ENCODE data around the gene ATP2B2. TPM values are rescaled to one million over a fixed set of nuclear protein-coding genes. Genes with fewer than 3 reads are reported as not detected.

The ATP2B2 gene
- total RNA-seq, 8 experiments from 2014 or later, result 0.04 to 3.5 (median 0.73) TPM

DNA sequence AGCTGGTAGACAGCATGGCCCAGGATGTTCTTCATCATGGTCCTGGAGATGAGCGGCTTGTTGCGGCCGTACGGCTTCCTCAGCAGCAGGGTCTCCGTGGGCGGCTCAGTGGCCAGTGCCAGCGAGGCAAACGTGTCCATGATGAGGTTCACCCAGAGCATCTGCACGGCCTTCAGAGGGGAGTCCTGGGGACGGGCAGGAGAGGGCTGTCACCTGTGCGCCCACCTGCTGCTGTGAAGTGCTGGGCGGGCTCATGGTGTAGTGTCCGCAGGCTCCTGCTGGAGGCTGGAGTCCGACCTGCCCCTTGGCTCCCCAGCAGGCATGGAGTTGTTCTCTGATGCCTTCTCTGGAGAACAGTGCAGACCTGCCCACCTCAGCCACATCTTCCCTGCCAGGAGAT is 162.6 kb downstream of the ATP2B2 start:
- 40 to 100% (median 82%) methylated on average over 2 to 3 of the region's 14 CpGs; no CpG with 5 or more reads in 7 of the 10 experiments for WGBS, 10 experiments
- H3K4me1 ChIP-seq (replicated peaks in 1 of 2), result no peaks in the 10 kb centered on the region
- in situ Hi-C loops (cut with MboI; ENCODE audit: low pct_unique_long_range_greater_than_20kb in 2 of 9, low sequenced_read_pairs in 9 of 9, unreplicated experiment in 9 of 9), result loop anchor here in 4 of 9 experiments (25.0 kb wide), 1 partner anchor 395 kb away; no protein-coding TSS in a partner anchor
- no peak overlapping the region for H3K27ac ChIP-seq
- no peak overlapping the region for H3K4me3 ChIP-seq
- ATAC-seq (replicated peaks in 6 of 8), result no peak

- in situ Hi-C loops (cut with MboI; ENCODE audit: low pct_unique_long_range_greater_than_20kb in 2 of 9, low sequenced_read_pairs in 9 of 9, unreplicated experiment in 9 of 9), result loop anchor here in 4 of 9 experiments (25.0 kb wide), 1 partner anchor 395 kb away; no protein-coding TSS in a partner anchor
- H3K4me1 ChIP-seq (replicated peaks in 1 of 2), result no peaks in the 10 kb centered on the region
- WGBS, 10 experiments, result 0 to 82% (median 72%) methylated on average over 1 to 5 of the region's 7 CpGs; no CpG with 5 or more reads in 5 of the 10 experiments
- H3K4me3 ChIP-seq, result no peak overlapping the region
- H3K27ac ChIP-seq, result no peak overlapping the region
- ATAC-seq (replicated peaks in 6 of 8), result no peak
Observed at GRCh38 chr3:10341901-10342398, 163.4 kb downstream of the ATP2B2 start.

- no peak overlapping the region for H3K27ac ChIP-seq
- H3K4me3 ChIP-seq, result no peak overlapping the region
- 88 to 100% methylated on average over 1 to 8 of the region's 18 CpGs; no CpG with 5 or more reads in 8 of the 10 experiments for WGBS, 10 experiments
- ATAC-seq (replicated peaks in 6 of 8), result no peak
- in situ Hi-C loops (cut with MboI; ENCODE audit: low pct_unique_long_range_greater_than_20kb in 2 of 9, low sequenced_read_pairs in 9 of 9, unreplicated experiment in 9 of 9), result loop anchor here in 4 of 9 experiments (25.0 kb wide), 1 partner anchor 397 kb away; no protein-coding TSS in a partner anchor
- H3K4me1 ChIP-seq (replicated peaks in 1 of 2), result no peaks in the 10 kb centered on the region
Observed at GRCh38 chr3:10340476-10340875, 164.9 kb downstream of the ATP2B2 start.

DNA sequence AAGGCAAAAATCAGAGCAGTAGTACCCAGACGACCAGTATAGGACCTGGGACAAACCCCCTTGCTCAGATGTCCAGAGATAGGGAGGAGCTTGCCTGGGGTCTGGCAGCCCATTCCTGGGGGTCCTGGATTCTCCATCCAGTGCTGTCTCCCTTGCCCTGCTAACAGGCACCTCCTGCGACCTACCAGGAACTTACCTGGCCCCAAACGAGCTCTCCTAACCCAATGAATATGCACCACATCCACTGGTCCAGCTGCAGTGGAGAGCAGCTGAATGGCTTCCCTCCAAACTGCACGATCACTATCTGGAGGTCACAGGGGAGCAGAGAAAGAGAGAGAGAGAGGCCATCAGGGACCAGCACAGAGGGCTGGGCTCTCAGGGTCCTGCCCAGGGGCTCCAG is 165.3 kb downstream of the ATP2B2 start:
- H3K4me3 ChIP-seq, result no peak overlapping the region
- in situ Hi-C loops (cut with MboI; ENCODE audit: low pct_unique_long_range_greater_than_20kb in 2 of 9, low sequenced_read_pairs in 9 of 9, unreplicated experiment in 9 of 9), result loop anchor here in 4 of 9 experiments (25.0 kb wide), 1 partner anchor 397 kb away; no protein-coding TSS in a partner anchor
- no peak overlapping the region for H3K27ac ChIP-seq
- WGBS, 10 experiments, result 0 to 60% (median 26%) methylated on average over 1 to 4 of the region's 4 CpGs; no CpG with 5 or more reads in 1 of the 10 experiments
- no peaks in the 10 kb centered on the region for H3K4me1 ChIP-seq (replicated peaks in 1 of 2)
- ATAC-seq (replicated peaks in 6 of 8), result no peak

- 69 to 88% (median 83%) methylated on average over 3 to 6 of the region's 8 CpGs; no CpG with 5 or more reads in 5 of the 10 experiments for WGBS, 10 experiments
- Histone ChIP-seq H3K4me1 (replicated peaks in 1 of 2) (no peaks in the 10 kb centered on the region), H3K4me3 (no peak overlapping the region), H3K27ac (no peak overlapping the region)
- in situ Hi-C loops (cut with MboI; ENCODE audit: low pct_unique_long_range_greater_than_20kb in 2 of 9, low sequenced_read_pairs in 9 of 9, unreplicated experiment in 9 of 9), result loop anchor here in 4 of 9 experiments (25.0 kb wide), 1 partner anchor 398 kb away; no protein-coding TSS in a partner anchor
- ATAC-seq (replicated peaks in 6 of 8), result peak in 1 of 8 experiments; percentile 39
Observed at GRCh38 chr3:10339376-10339955, 165.9 kb downstream of the ATP2B2 start.

GRCh38 chr3:10338591-10339353 is 166.6 kb downstream of the ATP2B2 start:
- H3K4me1 ChIP-seq (replicated peaks in 1 of 2), result no peaks in the 10 kb centered on the region
- no peak for ATAC-seq (replicated peaks in 6 of 8)
- no peak overlapping the region for H3K4me3 ChIP-seq
- in situ Hi-C loops (cut with MboI; ENCODE audit: low pct_unique_long_range_greater_than_20kb in 2 of 9, low sequenced_read_pairs in 9 of 9, unreplicated experiment in 9 of 9), result loop anchor here in 4 of 9 experiments (25.0 kb wide), 1 partner anchor 399 kb away; no protein-coding TSS in a partner anchor
- no peak overlapping the region for H3K27ac ChIP-seq
- WGBS, 10 experiments, result 0 to 100% (median 71%) methylated on average over 1 to 8 of the region's 12 CpGs; no CpG with 5 or more reads in 2 of the 10 experiments

GRCh38 chr3:10338164-10338470 is 167.3 kb downstream of the ATP2B2 start:
- in situ Hi-C loops (cut with MboI; ENCODE audit: low pct_unique_long_range_greater_than_20kb in 2 of 9, low sequenced_read_pairs in 9 of 9, unreplicated experiment in 9 of 9), result loop anchor here in 4 of 9 experiments (25.0 kb wide), 1 partner anchor 399 kb away; no protein-coding TSS in a partner anchor
- 17 to 100% (median 83%) methylated on average over 1 to 5 of the region's 16 CpGs; no CpG with 5 or more reads in 2 of the 10 experiments for WGBS, 10 experiments
- H3K4me1 ChIP-seq (replicated peaks in 1 of 2), result no peaks in the 10 kb centered on the region
- H3K27ac ChIP-seq, result no peak overlapping the region
- no peak for ATAC-seq (replicated peaks in 6 of 8)
- H3K4me3 ChIP-seq, result no peak overlapping the region

GRCh38 chr3:10337323-10338163 is 167.8 kb downstream of the ATP2B2 start:
- H3K4me1 ChIP-seq (replicated peaks in 1 of 2), result no peaks in the 10 kb centered on the region
- H3K27ac ChIP-seq, result no peak overlapping the region
- peak in 2 of 8 experiments; percentile 14 to 15 for ATAC-seq (replicated peaks in 6 of 8)
- in situ Hi-C loops (cut with MboI; ENCODE audit: low pct_unique_long_range_greater_than_20kb in 2 of 9, low sequenced_read_pairs in 9 of 9, unreplicated experiment in 9 of 9), result loop anchor here in 4 of 9 experiments (25.0 kb wide), 1 partner anchor 400 kb away; no protein-coding TSS in a partner anchor
- 100% methylated on average over 2 of the region's 20 CpGs; no CpG with 5 or more reads in 9 of the 10 experiments for WGBS, 10 experiments
- no peak overlapping the region for H3K4me3 ChIP-seq

DNA sequence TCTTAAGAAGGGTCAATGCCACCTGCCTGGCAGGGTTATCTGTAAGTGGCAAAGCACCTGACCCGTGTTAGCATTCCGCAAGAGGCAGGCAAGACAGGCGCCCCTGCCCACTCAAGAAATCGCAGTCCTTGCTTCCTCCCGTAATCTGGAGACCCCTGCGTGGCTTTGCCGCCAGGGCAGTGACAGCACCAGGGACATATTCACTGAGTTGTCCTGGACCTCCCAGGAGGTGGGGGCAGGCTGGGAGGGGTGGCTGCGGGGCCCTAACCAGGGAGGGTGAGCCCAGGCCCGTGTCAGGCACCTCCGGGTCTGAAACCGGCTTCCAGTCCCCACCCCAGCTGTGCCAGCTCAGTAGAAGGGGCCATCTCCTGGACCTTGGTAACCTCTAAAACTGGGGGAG is 168.6 kb downstream of the ATP2B2 start:
- Histone ChIP-seq H3K4me3 (no peak overlapping the region), H3K4me1 (replicated peaks in 1 of 2) (no peaks in the 10 kb centered on the region), H3K27ac (no peak overlapping the region)
- no peak for ATAC-seq (replicated peaks in 6 of 8)
- in situ Hi-C loops (cut with MboI; ENCODE audit: low pct_unique_long_range_greater_than_20kb in 2 of 9, low sequenced_read_pairs in 9 of 9, unreplicated experiment in 9 of 9), result loop anchor here in 4 of 9 experiments (25.0 kb wide), 1 partner anchor 401 kb away; no protein-coding TSS in a partner anchor
- WGBS, 10 experiments, result 92% methylated on average over 2 of the region's 11 CpGs; no CpG with 5 or more reads in 9 of the 10 experiments

DNA sequence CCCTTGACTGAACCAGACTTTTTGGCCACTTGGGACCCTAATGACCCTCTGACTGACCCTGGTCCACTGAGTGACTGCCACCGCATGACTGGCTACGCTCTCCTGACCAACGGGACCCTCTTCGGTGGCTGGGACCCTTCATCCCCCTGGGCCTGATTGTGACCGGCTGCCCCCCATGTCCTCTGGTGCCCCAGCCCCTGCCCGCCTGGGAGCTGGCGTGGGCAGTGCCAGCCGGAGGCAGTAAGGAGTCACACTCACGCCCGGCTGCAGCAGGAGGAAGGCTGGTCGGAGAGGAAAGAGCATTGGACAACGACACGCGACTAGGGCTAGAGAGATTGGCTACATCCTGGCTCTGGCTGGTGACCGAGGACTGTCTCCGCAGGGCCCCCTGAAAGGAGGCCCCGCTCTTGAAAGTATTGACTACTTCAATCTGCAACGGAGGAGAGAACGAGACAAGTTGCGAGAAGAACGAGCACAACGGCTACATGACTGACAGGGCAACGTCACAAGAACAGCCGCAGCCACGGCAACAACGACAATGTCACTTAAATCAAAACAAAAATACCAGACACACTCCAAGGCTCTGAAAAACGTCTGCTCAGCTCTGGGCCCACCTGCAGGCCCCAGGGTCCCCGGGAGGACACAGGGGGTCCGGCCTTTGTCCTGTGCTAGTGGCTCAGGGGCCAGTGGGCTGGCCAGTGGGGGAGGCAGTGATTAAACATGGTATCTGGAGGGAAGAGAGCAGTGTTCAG is 169.3 kb downstream of the ATP2B2 start:
- Histone ChIP-seq H3K27ac (no peak overlapping the region), H3K4me1 (replicated peaks in 1 of 2) (no peaks in the 10 kb centered on the region), H3K4me3 (no peak overlapping the region)
- in situ Hi-C loops (cut with MboI; ENCODE audit: low pct_unique_long_range_greater_than_20kb in 2 of 9, low sequenced_read_pairs in 9 of 9, unreplicated experiment in 9 of 9), result loop anchor here in 4 of 9 experiments (25.0 kb wide), 1 partner anchor 401 kb away; no protein-coding TSS in a partner anchor
- ATAC-seq (replicated peaks in 6 of 8), result no peak
- 76 to 95% (median 82%) methylated on average over 1 to 12 of the region's 29 CpGs; no CpG with 5 or more reads in 4 of the 10 experiments for WGBS, 10 experiments

DNA sequence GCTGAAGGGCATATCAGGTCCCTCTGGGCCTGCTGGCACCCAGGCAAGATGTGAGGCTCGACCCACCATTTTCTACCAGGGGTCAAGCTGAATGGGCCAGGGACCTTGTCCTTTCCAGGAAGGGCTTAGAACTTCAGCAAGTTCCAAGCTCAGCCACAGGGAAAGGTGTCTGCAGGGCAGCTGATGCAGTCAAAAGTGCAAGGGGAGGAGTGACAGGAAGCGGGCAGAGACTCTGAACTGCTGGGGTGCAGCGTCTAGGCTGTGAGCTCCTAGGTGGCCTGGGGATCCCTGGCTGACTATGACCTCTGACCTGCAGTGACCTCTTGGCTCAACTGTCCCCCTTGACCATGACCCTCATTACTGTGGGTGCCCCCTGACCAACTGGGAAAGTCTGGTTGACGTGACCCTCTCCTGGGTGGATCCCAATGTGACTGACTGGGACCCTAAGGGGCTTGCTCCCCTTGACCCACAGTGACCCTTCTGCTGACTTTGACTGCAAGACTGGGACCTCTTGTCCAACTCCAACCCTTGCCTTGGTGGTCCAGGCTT is 170.1 kb downstream of the ATP2B2 start:
- ATAC-seq (replicated peaks in 6 of 8), result no peak
- 0 to 88% methylated on average over 1 to 2 of the region's 4 CpGs; no CpG with 5 or more reads in 8 of the 10 experiments for WGBS, 10 experiments
- no peak overlapping the region for H3K27ac ChIP-seq
- no peaks in the 10 kb centered on the region for H3K4me1 ChIP-seq (replicated peaks in 1 of 2)
- in situ Hi-C loops (cut with MboI; ENCODE audit: low pct_unique_long_range_greater_than_20kb in 2 of 9, low sequenced_read_pairs in 9 of 9, unreplicated experiment in 9 of 9), result loop anchor here in 4 of 9 experiments (25.0 kb wide), 1 partner anchor 402 kb away; no protein-coding TSS in a partner anchor
- no peak overlapping the region for H3K4me3 ChIP-seq
